GM12873 (cell line): ENCODE measurements around the gene LRP1B.

ENCODE experiments used
- CTCF ChIP-seq: IDR thresholded peaks from 2 replicates; pipeline ENCODE4 v1.5.1; 2012; ENCODE audit warnings: low read depth, mild to moderate bottlenecking, moderate library complexity, low read length, control low read depth; ENCODE audit not compliant: insufficient read depth; ENCODE audit errors: missing control alignments

The LRP1B gene

GRCh38 chr2:142131010-142131669, at the start of gene LRP1B:
TSS of gene LRP1B (minus strand) at chr2:142131016. CDS start at chr2:142130729, 287 bp downstream.
- no peak for TF ChIP-seq CTCF

GRCh38 chr2:142179686-142180085, 48.9 kb upstream of the LRP1B start:
- TF ChIP-seq CTCF: no peak

GRCh38 chr2:142178604-142179003, 47.8 kb upstream of the LRP1B start:
- no peak for TF ChIP-seq CTCF

GRCh38 chr2:142176941-142177340, 46.1 kb upstream of the LRP1B start:
- no peak for TF ChIP-seq CTCF

- TF ChIP-seq CTCF: no peak
Observed at GRCh38 chr2:142175813-142176338, 45.1 kb upstream of the LRP1B start.

GRCh38 chr2:142174176-142174575, 43.4 kb upstream of the LRP1B start:
- no peak for TF ChIP-seq CTCF

- no peak for TF ChIP-seq CTCF
Observed at GRCh38 chr2:142170847-142171246, 40.0 kb upstream of the LRP1B start.
